Duodenal mucosa (tissue), 2 donors: ENCODE data around the gene ZHX3.
"Not testable (repeated sequence)": the region's sequence is repeated elsewhere in the genome, so short reads cannot be mapped to it uniquely, and the experiment has no call there.

Experiments
- H3K27ac ChIP-seq: one replicate; pipeline ENCODE4 v1.7.0; 2013; ENCODE audit warnings: low read depth, low read length
- H3K27me3 ChIP-seq, 2 donors: one replicate each; pipeline ENCODE4 v1.7.0; 2013; ENCODE audit warnings: low read length in 2 of 2, control low read depth in 1 of 2; ENCODE audit not compliant: insufficient read depth in 2 of 2, control insufficient read depth in 1 of 2
- H3K36me3 ChIP-seq, 2 donors: one replicate each; pipeline ENCODE4 v1.7.0; 2013; ENCODE audit warnings: low read length in 2 of 2, control low read depth in 1 of 2; ENCODE audit not compliant: insufficient read depth in 2 of 2, control insufficient read depth in 1 of 2
- H3K4me1 ChIP-seq, 2 donors: one replicate each; pipeline ENCODE4 v1.7.0; 2013; ENCODE audit warnings: low read length in 2 of 2, control low read depth in 1 of 2; ENCODE audit not compliant: insufficient read depth in 2 of 2, control insufficient read depth in 1 of 2
- H3K4me3 ChIP-seq, 2 donors: one replicate each; pipeline ENCODE4 v1.7.0; 2013; ENCODE audit warnings: low read length in 2 of 2, low read depth in 1 of 2
- H3K9ac ChIP-seq, 2 donors: one replicate each; pipeline ENCODE4 v1.7.0; 2013; ENCODE audit warnings: low read length in 2 of 2, low read depth in 1 of 2
- H3K9me3 ChIP-seq, 2 donors: one replicate each; pipeline ENCODE4 v1.7.0; 2013; ENCODE audit warnings: low read length in 2 of 2, control low read depth in 1 of 2; ENCODE audit not compliant: control insufficient read depth in 1 of 2

The ZHX3 gene

GRCh38 chr20:41138475-41139226 is 178.9 kb downstream of the ZHX3 start:
- no peaks in the 10 kb centered on the region for H3K9me3 ChIP-seq
- no peaks in the 10 kb centered on the region for H3K27me3 ChIP-seq
- peak overlapping the region; percentile 53 to 86 for H3K9ac ChIP-seq
- H3K4me1 ChIP-seq = peaks cover 56 to 63% of the 10 kb centered on the region in 2 donors
- H3K27ac ChIP-seq = peak overlapping the region; percentile 57
- H3K4me3 ChIP-seq = peak overlapping the region; percentile 74 to 80
- H3K36me3 ChIP-seq = no peaks in the 10 kb centered on the region

DNA sequence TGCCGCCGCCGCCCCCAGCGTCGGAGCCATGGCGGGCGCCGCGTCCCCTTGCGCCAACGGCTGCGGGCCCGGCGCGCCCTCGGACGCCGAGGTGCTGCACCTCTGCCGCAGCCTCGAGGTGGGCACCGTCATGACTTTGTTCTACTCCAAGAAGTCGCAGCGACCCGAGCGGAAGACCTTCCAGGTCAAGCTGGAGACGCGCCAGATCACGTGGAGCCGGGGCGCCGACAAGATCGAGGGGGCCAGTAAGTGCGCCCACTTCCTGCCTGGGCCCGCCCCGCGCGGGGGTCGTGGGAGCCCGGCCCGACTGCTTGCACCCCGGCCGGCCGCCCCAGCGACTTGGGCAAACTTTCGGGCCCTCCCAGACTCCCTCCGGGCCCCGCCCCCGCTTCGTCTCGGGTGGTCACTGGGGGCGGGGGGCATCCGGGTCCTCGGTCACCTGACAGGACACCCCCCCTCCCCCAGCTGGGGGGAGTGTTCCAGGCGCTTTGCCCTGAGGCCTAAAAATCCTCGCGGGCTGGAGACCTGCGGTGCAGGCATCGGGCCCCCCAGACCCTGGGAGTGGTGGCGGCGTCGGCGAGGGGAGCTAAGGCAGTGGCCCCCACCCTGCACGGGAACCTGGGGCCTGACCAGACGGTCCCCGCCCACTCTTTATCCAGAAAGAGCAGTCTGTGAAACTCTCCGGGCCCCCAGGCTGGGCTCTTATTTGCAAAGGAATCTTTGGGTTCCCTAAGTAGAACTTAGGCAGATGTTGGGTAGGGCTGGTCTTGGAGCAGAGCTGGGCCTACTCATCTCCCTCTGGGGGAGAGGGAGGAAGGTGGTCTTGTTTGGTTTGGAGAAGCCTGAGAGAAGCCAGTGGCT is 179.7 kb downstream of the ZHX3 start:
- H3K27me3 ChIP-seq = no peaks in the 10 kb centered on the region
- H3K27ac ChIP-seq = peak overlapping the region; percentile 76
- peak overlapping the region; percentile 53 to 86 for H3K9ac ChIP-seq
- no peaks in the 10 kb centered on the region for H3K9me3 ChIP-seq
- no peaks in the 10 kb centered on the region for H3K36me3 ChIP-seq
- peaks cover 49 to 57% of the 10 kb centered on the region in 2 donors for H3K4me1 ChIP-seq
- peak overlapping the region; percentile 74 to 80 for H3K4me3 ChIP-seq

DNA sequence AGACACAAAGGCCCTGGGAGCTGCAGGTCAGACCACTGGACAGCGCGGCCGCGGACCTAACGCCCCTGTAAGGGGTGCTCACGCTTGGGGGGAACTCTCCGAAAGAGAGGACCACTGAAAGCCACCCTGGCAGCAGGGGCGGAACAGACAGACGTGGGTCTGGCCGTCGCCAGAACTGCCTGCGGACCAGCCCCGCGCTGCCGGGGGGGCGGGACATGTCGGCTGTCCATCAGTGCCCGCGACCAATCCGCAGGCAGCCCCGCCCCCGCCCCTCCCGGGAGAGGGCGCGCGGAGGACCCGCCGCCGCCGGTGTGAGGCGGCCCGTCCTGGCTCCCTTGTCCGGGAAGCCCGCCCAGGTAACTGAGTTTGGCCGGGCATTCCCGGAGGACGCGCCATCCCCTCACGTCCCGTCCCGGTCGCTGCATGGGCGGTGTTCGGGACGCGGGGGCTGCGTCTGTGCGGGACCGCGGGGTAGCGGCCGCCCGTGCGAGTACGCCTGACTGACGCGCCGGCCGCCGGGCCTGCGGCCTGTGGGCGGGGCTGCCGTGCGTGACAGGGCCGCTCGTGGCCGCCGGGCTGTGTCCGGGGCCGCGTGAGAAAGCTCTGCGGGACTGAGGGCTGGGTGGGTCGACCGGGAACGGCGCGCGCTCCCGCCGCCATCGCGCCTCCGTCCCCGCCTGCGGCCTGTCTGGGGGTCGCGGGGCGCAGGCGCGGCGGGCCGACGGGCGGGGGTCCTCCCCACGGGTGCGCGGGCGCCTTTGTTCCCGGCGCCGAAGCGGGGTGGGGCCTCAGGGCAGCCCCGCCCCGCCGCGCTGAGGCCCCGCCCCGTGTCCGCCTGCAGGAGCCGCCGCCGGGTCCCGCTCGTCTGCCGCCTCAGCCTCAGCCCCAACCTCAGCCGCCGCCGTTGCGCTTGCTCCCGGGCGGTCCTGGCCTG is 180.6 kb downstream of the ZHX3 start, which contains the start of gene PLCG1:
Gene PLCG1 (plus strand): TSS at position 864 of the 934 bp plus-strand sequence. CDS start 99 bp downstream, outside the sequence.
- Histone ChIP-seq H3K27me3 (no peaks in the 10 kb centered on the region), H3K27ac (peak within 1 kb of the TSS; percentile 94), H3K36me3 (no peaks in the 10 kb centered on the region), H3K4me3 (peak within 1 kb of the TSS; percentile 74 to 80), H3K9ac (peak within 1 kb of the TSS; percentile 61 to 86), H3K4me1 (peaks cover 41 to 48% of the 10 kb centered on the region in 2 donors), H3K9me3 (no peaks in the 10 kb centered on the region)

- no peak overlapping the region for H3K27ac ChIP-seq
- no peaks in the 10 kb centered on the region for H3K36me3 ChIP-seq
- H3K4me1 ChIP-seq = peaks cover 32 to 39% of the 10 kb centered on the region in 2 donors
- H3K9ac ChIP-seq = peak overlapping the region; percentile 48 to 61
- no peaks in the 10 kb centered on the region for H3K27me3 ChIP-seq
- H3K9me3 ChIP-seq = no peaks in the 10 kb centered on the region
- H3K4me3 ChIP-seq = peak overlapping the region; percentile 67 to 80
Measured at GRCh38 chr20:41135888-41136679, 181.4 kb downstream of the ZHX3 start.

DNA sequence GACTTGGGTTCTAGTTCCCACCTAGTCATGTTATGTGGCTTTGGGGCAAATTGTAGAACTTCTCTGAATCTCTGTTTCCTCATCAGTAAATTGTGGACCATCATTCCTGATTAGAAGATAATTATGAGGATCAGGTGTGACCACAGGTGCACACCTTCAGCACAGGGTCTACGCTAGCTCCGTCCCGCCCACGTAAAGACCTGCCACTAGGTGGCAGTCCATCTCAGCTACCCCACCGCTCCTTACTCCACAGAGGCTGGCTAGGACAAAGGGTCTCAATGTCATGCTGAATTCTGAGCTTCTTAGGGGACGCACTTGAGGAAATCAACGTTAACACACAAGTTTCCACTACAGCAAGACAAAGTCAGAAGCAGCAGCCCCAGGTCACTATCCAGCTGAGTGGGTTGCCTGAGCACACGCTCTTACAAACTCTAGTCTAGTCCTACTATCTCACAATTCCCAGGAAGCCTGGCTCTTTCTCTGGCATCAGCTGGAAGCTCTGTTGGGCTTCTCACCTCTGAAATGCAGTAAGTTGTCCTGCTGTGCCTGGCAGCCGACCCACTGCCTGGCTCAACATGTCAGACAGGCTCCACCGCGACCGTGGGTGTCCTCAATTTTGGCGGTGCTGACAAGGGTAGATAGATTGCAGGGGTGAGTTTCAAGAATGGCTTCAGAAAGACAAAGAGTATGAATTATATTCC is 182.2 kb downstream of the ZHX3 start:
- Histone ChIP-seq H3K4me1 (peaks cover 25 to 32% of the 10 kb centered on the region in 2 donors), H3K9me3 (no peaks in the 10 kb centered on the region), H3K9ac (no peak overlapping the region), H3K27ac (no peak overlapping the region), H3K36me3 (no peaks in the 10 kb centered on the region), H3K27me3 (no peaks in the 10 kb centered on the region), H3K4me3 (no peak overlapping the region)

DNA sequence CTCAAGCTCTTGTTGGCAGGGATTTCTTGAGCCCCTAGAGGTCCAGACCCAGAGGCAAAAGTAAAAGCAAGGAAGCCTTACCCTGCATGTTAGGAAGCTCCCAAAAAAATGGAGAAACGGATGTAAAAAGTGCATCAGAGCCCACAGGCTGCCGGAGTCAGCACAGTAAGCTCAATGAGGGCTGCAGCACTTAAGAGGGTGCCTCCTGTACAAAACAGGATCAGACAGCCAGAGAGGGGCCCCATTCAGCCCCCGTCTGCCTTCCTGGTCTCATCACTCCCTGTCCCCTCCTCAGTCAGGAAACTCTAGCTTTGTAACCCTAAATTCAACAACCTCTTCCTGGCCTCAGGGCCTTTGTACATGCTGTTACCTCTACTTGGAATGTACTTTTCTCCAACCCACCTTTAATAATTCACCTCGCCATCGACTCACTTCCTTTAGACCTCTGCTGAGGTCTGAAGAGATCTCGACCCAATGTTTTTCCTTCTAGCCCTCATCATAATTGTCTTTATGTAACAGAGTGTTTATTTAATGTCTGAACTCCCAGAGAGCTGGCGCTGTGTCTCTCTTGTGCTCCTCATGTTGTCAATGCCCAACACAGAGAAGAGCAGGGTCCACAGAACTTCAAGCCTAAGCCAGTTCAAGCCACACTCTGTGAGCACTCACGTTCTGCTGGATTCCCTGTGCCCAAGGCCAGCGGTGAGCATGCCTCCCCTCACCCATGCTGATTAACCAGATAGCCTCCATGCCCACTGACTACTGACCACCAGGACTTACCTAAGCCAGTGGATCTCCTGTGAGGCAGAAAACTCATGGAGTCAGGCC is 183.0 kb downstream of the ZHX3 start:
- Histone ChIP-seq H3K36me3 (no peaks in the 10 kb centered on the region), H3K4me1 (peaks cover 17 to 24% of the 10 kb centered on the region in 2 donors), H3K4me3 (no peak overlapping the region), H3K9ac (no peak overlapping the region), H3K27ac (no peak overlapping the region), H3K27me3 (no peaks in the 10 kb centered on the region), H3K9me3 (no peaks in the 10 kb centered on the region)

GRCh38 chr20:41133709-41134361 is 183.7 kb downstream of the ZHX3 start:
- Histone ChIP-seq H3K27me3 (no peaks in the 10 kb centered on the region), H3K9me3 (no peaks in the 10 kb centered on the region), H3K36me3 (no peaks in the 10 kb centered on the region), H3K4me3 (no peak overlapping the region), H3K9ac (no peak overlapping the region), H3K27ac (no peak overlapping the region), H3K4me1 (peaks cover 10 to 17% of the 10 kb centered on the region in 2 donors)

DNA sequence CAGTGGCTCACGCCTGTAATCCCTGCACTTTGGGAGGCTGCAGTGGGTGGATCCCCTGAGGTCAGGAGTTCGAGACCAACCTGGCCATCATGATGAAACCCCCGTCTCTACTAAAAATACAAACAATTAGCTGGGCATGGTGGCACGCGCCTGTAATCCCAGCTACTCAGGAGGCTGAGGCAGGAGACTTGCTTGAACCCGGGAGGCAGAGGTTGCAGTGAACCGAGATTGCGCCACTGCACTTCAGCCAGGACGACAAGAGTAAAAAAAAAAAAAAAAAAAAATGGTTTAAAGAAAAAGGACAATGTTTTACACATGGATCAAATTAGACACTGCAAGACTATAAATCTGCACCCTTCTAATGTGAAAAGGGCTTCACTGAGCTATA is 185.1 kb downstream of the ZHX3 start:
- H3K27me3 ChIP-seq, H3K4me1 ChIP-seq, H3K36me3 ChIP-seq, H3K4me3 ChIP-seq, H3K9me3 ChIP-seq, H3K9ac ChIP-seq, H3K27ac ChIP-seq: not testable (repeated sequence)
